Osteoblast (primary cell): ENCODE data around the gene HS3ST3A1. TPM values are rescaled to one million over a fixed set of nuclear protein-coding genes. Genes with fewer than 3 reads are reported as not detected.

ENCODE experiments used
- DNase-seq: peaks from one replicate; pipeline ENCODE4 v3.0.0; 2011; ENCODE audit warnings: low spot score, mixed read lengths; ENCODE audit not compliant: insufficient read length; ENCODE audit errors: missing footprints
- H2AFZ ChIP-seq: 2 replicates; pipeline ENCODE4 v1.6.0; 2011; ENCODE audit warnings: mild to moderate bottlenecking, low read length
- H3K27ac ChIP-seq: 2 replicates; pipeline ENCODE4 v1.5.1; 2011; ENCODE audit warnings: mild to moderate bottlenecking, low read depth, low read length, moderate library complexity
- H3K27me3 ChIP-seq: 2 replicates; pipeline ENCODE4 v1.6.0; 2012; ENCODE audit warnings: mild to moderate bottlenecking, control low read depth, inconsistent platforms, low read length, moderate library complexity; ENCODE audit not compliant: insufficient read depth
- H3K36me3 ChIP-seq: 2 replicates; pipeline ENCODE4 v1.5.1; 2011; ENCODE audit warnings: mild to moderate bottlenecking, low read length, control low read depth, moderate library complexity; ENCODE audit not compliant: insufficient read depth
- H3K4me1 ChIP-seq: 2 replicates; pipeline ENCODE4 v1.5.1; 2011; ENCODE audit warnings: mild to moderate bottlenecking, low read length, control low read depth, moderate library complexity; ENCODE audit not compliant: insufficient read depth
- H3K4me2 ChIP-seq: 2 replicates; pipeline ENCODE4 v1.6.0; 2011; ENCODE audit warnings: mild to moderate bottlenecking, low read length; ENCODE audit not compliant: insufficient read depth
- H3K4me3 ChIP-seq: fragments of 200-600 bp; sonication (generic); 3 replicates; pipeline ENCODE4 v1.5.1; 2012; ENCODE audit warnings: mild to moderate bottlenecking, low read length, inconsistent platforms; ENCODE audit not compliant: insufficient read depth
- H3K79me2 ChIP-seq: 2 replicates; pipeline ENCODE4 v1.6.0; 2012; ENCODE audit warnings: mild to moderate bottlenecking, low read length, control low read depth, inconsistent platforms; ENCODE audit not compliant: insufficient read depth
- H3K9me3 ChIP-seq: 2 replicates; pipeline ENCODE4 v1.5.1; 2011; ENCODE audit warnings: low read depth, low read length, control low read depth
- H4K20me1 ChIP-seq: 2 replicates; pipeline ENCODE4 v1.6.0; 2012; ENCODE audit warnings: mild to moderate bottlenecking, low read length, control low read depth; ENCODE audit not compliant: insufficient read depth
- total RNA-seq: library from RNA; depleted of rRNA; stranded (reverse); fragments of >200 nt; gene quantifications from 2 replicates; pipeline ENCODE4 v1.2.3, GENCODE V29; 2012
- TF ChIP-seq, protein P1 (sequence below): IDR thresholded peaks from 2 replicates; pipeline ENCODE4 v1.5.1; 2011; ENCODE audit warnings: mild to moderate bottlenecking, low read depth, low read length, moderate library complexity; ENCODE audit errors: extremely low read depth

The HS3ST3A1 gene
- total RNA-seq, 1 donor, result 8.3 TPM

DNA sequence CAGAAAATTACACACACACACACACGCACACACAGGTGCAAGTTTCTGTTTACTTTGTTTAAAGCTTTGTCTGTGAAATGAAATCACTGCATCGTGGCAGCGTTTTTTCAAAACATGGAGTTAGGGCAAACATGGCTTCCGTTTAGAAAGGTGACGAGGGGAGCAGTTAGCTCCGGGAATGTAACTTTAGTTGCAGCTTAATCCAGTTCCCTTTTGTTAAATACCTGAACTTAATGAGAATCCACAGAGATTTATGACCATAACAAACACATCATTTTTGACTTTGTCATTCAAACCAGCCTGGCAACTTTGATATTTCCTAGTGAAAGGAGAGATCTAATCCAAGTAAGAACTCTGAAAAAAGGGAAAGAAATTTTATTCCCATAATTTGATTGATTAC, 12.1 kb downstream of the HS3ST3A1 start:
- no peaks in the 10 kb centered on the region for H3K36me3 ChIP-seq
- DNase-seq, result no peak
- no peak overlapping the region for H3K4me2 ChIP-seq
- no peaks in the 10 kb centered on the region for H4K20me1 ChIP-seq
- no peaks in the 10 kb centered on the region for H3K9me3 ChIP-seq
- H2AFZ ChIP-seq, result no peak overlapping the region
- peaks cover 87% of the 10 kb centered on the region for H3K79me2 ChIP-seq
- H3K4me1 ChIP-seq, result peaks cover 71% of the 10 kb centered on the region
- H3K27me3 ChIP-seq, result no peaks in the 10 kb centered on the region
- no peak overlapping the region for H3K4me3 ChIP-seq
- TF ChIP-seq, protein P1, sequence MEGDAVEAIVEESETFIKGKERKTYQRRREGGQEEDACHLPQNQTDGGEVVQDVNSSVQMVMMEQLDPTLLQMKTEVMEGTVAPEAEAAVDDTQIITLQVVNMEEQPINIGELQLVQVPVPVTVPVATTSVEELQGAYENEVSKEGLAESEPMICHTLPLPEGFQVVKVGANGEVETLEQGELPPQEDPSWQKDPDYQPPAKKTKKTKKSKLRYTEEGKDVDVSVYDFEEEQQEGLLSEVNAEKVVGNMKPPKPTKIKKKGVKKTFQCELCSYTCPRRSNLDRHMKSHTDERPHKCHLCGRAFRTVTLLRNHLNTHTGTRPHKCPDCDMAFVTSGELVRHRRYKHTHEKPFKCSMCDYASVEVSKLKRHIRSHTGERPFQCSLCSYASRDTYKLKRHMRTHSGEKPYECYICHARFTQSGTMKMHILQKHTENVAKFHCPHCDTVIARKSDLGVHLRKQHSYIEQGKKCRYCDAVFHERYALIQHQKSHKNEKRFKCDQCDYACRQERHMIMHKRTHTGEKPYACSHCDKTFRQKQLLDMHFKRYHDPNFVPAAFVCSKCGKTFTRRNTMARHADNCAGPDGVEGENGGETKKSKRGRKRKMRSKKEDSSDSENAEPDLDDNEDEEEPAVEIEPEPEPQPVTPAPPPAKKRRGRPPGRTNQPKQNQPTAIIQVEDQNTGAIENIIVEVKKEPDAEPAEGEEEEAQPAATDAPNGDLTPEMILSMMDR, result no peak
- peak overlapping the region; percentile 88 for H3K27ac ChIP-seq

DNA sequence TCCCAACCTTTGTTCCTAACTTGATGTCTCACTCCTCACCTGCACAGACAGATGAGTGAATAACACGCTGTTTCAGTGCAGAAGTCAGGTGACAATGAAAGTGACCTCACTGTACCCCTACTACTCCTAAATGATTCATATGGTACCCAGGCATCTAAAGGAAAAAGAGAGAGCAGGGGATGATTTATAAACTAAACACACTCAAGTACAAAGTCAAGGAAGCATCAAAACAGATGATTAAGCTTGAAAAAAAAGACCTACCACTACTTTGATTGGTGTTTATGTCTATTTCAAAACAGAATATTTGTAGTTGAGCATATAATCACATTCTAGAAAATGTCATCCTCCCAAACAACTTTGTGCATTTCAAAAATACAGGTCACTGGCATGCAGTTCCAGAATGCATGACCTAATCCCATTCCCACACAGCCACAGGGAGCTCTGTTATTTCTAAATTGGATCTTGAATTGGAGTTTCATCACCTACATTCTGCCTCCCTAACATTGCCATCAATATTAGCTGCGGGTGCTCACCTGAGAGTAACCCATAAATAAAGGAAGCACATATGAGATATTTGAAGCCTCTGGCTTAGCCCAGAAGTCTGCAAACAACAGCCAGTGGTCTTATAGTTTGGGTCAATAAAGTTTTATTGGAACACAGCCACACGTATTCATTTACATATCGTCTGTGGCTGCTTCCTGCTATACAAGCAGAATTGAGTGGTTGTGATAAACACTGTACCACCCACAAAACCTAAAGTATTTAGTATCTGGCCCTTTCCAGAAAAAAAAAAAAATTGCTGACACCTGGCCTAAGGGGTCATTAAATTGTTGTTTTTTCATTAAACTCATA, 14.0 kb downstream of the HS3ST3A1 start:
- Histone ChIP-seq H3K27ac (peak overlapping the region; percentile 88), H3K4me3 (no peak overlapping the region), H4K20me1 (no peaks in the 10 kb centered on the region), H3K27me3 (no peaks in the 10 kb centered on the region), H2AFZ (no peak overlapping the region), H3K79me2 (peaks cover 84% of the 10 kb centered on the region), H3K36me3 (no peaks in the 10 kb centered on the region), H3K9me3 (no peaks in the 10 kb centered on the region), H3K4me1 (peaks cover 71% of the 10 kb centered on the region), H3K4me2 (no peak overlapping the region)
- DNase-seq, result peak; percentile 63
- TF ChIP-seq, protein P1, result no peak

DNA sequence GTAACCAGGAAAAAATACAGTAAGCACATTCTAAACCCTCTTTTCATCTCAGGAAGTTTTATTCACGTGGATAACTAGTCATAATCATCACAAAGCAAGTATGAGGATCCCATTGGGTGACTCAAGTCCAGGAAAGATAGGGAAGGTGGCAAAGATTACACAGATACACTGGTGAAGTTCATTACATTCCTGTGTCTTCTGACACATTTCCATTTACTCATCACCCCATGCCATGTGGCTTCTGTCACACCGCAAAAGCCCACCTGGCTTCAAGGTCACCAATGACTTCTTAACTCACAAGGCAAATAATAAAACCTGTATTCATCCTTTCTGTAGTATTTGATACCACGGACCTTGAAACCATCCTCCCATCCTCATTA, 17.0 kb downstream of the HS3ST3A1 start:
- Histone ChIP-seq H3K4me2 (peak overlapping the region; percentile 86), H3K27me3 (no peaks in the 10 kb centered on the region), H3K36me3 (no peaks in the 10 kb centered on the region), H3K4me1 (peaks cover 59% of the 10 kb centered on the region), H3K79me2 (peaks cover 81% of the 10 kb centered on the region), H2AFZ (no peak overlapping the region), H3K27ac (peak overlapping the region; percentile 95), H3K4me3 (no peak overlapping the region), H3K9me3 (no peaks in the 10 kb centered on the region), H4K20me1 (no peaks in the 10 kb centered on the region)
- TF ChIP-seq, protein P1, result no peak
- DNase-seq, result peak; percentile 68

DNA sequence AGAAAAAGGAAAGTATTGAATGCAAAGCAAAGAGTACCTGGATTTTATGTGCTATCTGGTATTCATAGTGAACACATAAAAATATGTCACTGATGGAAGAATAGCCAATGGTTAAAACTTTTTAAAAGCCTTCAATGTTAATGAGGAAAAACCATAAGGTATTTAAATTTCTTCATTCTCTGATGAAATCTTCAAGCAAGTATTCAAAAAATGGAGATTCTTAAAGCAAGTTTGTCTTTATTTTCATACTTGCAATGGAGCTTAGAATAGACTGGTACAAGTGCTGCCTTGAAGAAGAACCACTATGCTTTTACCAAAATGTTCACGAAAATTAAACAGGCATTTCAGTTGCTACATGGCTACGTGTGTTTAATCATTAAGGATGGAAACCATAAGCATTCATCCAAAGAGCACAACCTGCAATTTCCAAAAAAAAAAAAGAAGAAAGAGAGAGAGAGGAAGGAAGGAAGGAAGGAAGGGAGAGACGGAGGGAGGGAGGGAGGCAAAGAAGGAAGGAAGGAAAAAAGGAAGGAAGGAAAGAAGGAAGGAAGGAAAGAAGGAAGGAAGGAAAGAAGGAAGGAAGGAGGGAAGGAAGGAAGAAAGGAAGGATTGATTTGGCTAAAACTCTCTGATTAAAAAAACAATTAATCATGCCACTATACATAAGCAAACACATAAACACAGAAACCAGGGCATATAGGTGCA, 17.6 kb downstream of the HS3ST3A1 start:
- Histone ChIP-seq H3K27ac (peak overlapping the region; percentile 95), H3K36me3 (no peaks in the 10 kb centered on the region), H4K20me1 (no peaks in the 10 kb centered on the region), H3K4me2 (peak overlapping the region; percentile 86), H3K4me1 (peaks cover 53% of the 10 kb centered on the region), H2AFZ (no peak overlapping the region), H3K27me3 (no peaks in the 10 kb centered on the region), H3K4me3 (no peak overlapping the region), H3K79me2 (peaks cover 78% of the 10 kb centered on the region), H3K9me3 (no peaks in the 10 kb centered on the region)
- DNase-seq, result no peak
- TF ChIP-seq, protein P1, result no peak
